Suprapubic skin (tissue), 4 donors: ENCODE measurements around the gene PAGR1. TPM values are rescaled to one million over a fixed set of nuclear protein-coding genes. Genes with fewer than 3 reads are reported as not detected.

ENCODE experiments used
- DNase-seq, 2 donors: peaks; one replicate each; pipeline ENCODE4 v3.0.0-alpha.2; 2019; ENCODE audit warnings: low spot score in 2 of 2
- H3K27ac ChIP-seq: fragments of 200-600 bp; sonication (generic); one replicate; pipeline ENCODE4 v1.5.1; 2019
- H3K27me3 ChIP-seq: fragments of 200-600 bp; sonication (generic); one replicate; pipeline ENCODE4 v1.5.1; 2019
- H3K36me3 ChIP-seq: fragments of 200-600 bp; sonication (generic); one replicate; pipeline ENCODE4 v1.5.1; 2019
- H3K4me1 ChIP-seq: fragments of 200-600 bp; sonication (generic); one replicate; pipeline ENCODE4 v1.5.1; 2019
- H3K4me3 ChIP-seq: fragments of 200-600 bp; sonication (generic); one replicate; pipeline ENCODE4 v1.5.1; 2019; ENCODE audit warnings: mild to moderate bottlenecking
- H3K9me3 ChIP-seq: fragments of 200-600 bp; sonication (generic); one replicate; pipeline ENCODE4 v1.5.1; 2019
- CTCF ChIP-seq, 2 donors: fragments of 200-600 bp in 1 of 2; fragments of 450-650 bp in 1 of 2; sonication (generic) in 1 of 2; IDR thresholded peaks; one replicate each; pipeline ENCODE4 v1.5.1; 2016 to 2019; ENCODE audit warnings: antibody characterized with exemption in 2 of 2, mild to moderate bottlenecking in 1 of 2, moderate library complexity in 1 of 2
- EP300 ChIP-seq: sonication (generic); formaldehyde crosslinking; IDR thresholded peaks from one replicate; pipeline ENCODE4 v1.6.1; 2017; ENCODE audit warnings: antibody characterized with exemption
- POLR2A ChIP-seq, 2 donors: fragments of 450-650 bp; IDR thresholded peaks; one replicate each; pipeline ENCODE4 v1.6.1; 2017; ENCODE audit warnings: antibody characterized with exemption in 2 of 2, mild to moderate bottlenecking in 2 of 2, moderate library complexity in 2 of 2
- POLR2AphosphoS5 ChIP-seq, 3 donors: sonication (generic); formaldehyde crosslinking; IDR thresholded peaks; one replicate each; pipeline ENCODE4 v1.6.1; 2017; ENCODE audit warnings: antibody characterized with exemption in 3 of 3
- WGBS: methylation state at CpG from one replicate; pipeline ENCODE4 v1.1.5; 2018; 5-methylcytosine and 5-hydroxymethylcytosine counted together
- total RNA-seq, 4 donors: library from RNA; depleted of rRNA; stranded (reverse); fragments of >200 nt; gene quantifications; one replicate each; pipeline ENCODE4 v1.1.0, GENCODE V29; 2016

Gene PAGR1
- total RNA-seq, 4 donors from 2014 or later, result 23.3 to 35.2 (median 23.8) TPM

GRCh38 chr16:29814592-29814991, 1.4 kb upstream of the PAGR1 start:
- TF ChIP-seq CTCF (IDR thresholded peaks at IDR 0.05), result no peak
- no peak for TF ChIP-seq POLR2A (IDR thresholded peaks at IDR 0.05)
- TF ChIP-seq POLR2AphosphoS5 (IDR thresholded peaks at IDR 0.05), result no peak
- TF ChIP-seq EP300, result no peak
- WGBS, result 93% methylated on average over 5 of the region's 5 CpGs
- Histone ChIP-seq H3K27ac (no peak overlapping the region), H3K36me3 (peaks cover 18% of the 10 kb centered on the region), H3K9me3 (no peaks in the 10 kb centered on the region), H3K4me1 (peaks cover 81% of the 10 kb centered on the region), H3K27me3 (no peaks in the 10 kb centered on the region), H3K4me3 (no peak overlapping the region)
- no peak for DNase-seq

GRCh38 chr16:29815032-29815721, 775 bp upstream of the PAGR1 start:
- peak overlapping the region; percentile 76 for H3K4me3 ChIP-seq
- peak overlapping the region; percentile 57 for H3K27ac ChIP-seq
- peaks cover 14% of the 10 kb centered on the region for H3K36me3 ChIP-seq
- DNase-seq, result peak in 1 of 2 donors; percentile 83
- peaks cover 81% of the 10 kb centered on the region for H3K4me1 ChIP-seq
- H3K27me3 ChIP-seq, result no peaks in the 10 kb centered on the region
- no peaks in the 10 kb centered on the region for H3K9me3 ChIP-seq
- WGBS, result 3% methylated on average over 37 of the region's 39 CpGs
- TF ChIP-seq CTCF (IDR thresholded peaks at IDR 0.05) (no peak), POLR2A (IDR thresholded peaks at IDR 0.05) (no peak), POLR2AphosphoS5 (IDR thresholded peaks at IDR 0.05) (no peak), EP300 (no peak)

GRCh38 chr16:29816694-29817441, 916 bp downstream of the PAGR1 start:
- TF ChIP-seq POLR2AphosphoS5 (IDR thresholded peaks at IDR 0.05) (no peak), CTCF (IDR thresholded peaks at IDR 0.05) (no peak)

GRCh38 chr16:29818082-29818481, 2.1 kb downstream of the PAGR1 start:
- H3K9me3 ChIP-seq, result no peaks in the 10 kb centered on the region
- H3K36me3 ChIP-seq, result peaks cover 12% of the 10 kb centered on the region
- TF ChIP-seq EP300 (no peak), POLR2A (IDR thresholded peaks at IDR 0.05) (no peak), CTCF (IDR thresholded peaks at IDR 0.05) (no peak), POLR2AphosphoS5 (IDR thresholded peaks at IDR 0.05) (no peak)
- no peak overlapping the region for H3K4me3 ChIP-seq
- H3K27me3 ChIP-seq, result no peaks in the 10 kb centered on the region
- H3K4me1 ChIP-seq, result peaks cover 76% of the 10 kb centered on the region
- WGBS, result 55% methylated on average over 4 of the region's 4 CpGs
- H3K27ac ChIP-seq, result no peak overlapping the region
- DNase-seq, result no peak

More at GRCh38 chr16:29816694-29817441, 916 bp downstream of the PAGR1 start:
- Histone ChIP-seq H3K4me1 (peaks cover 77% of the 10 kb centered on the region), H3K36me3 (peaks cover 12% of the 10 kb centered on the region), H3K27me3 (no peaks in the 10 kb centered on the region), H3K27ac (peak overlapping the region; percentile 80), H3K4me3 (peak overlapping the region; percentile 76), H3K9me3 (no peaks in the 10 kb centered on the region)
- 4% methylated on average over 26 of the region's 37 CpGs for WGBS
- DNase-seq, result peak in 1 of 2 donors; percentile 86

GRCh38 chr16:29819506-29819905, 3.6 kb downstream of the PAGR1 start:
- Histone ChIP-seq H3K27ac (no peak overlapping the region), H3K4me3 (no peak overlapping the region), H3K9me3 (no peaks in the 10 kb centered on the region), H3K36me3 (peaks cover 12% of the 10 kb centered on the region), H3K27me3 (no peaks in the 10 kb centered on the region), H3K4me1 (peaks cover 80% of the 10 kb centered on the region)
- TF ChIP-seq POLR2A (IDR thresholded peaks at IDR 0.05) (no peak), EP300 (no peak), CTCF (IDR thresholded peaks at IDR 0.05) (no peak), POLR2AphosphoS5 (IDR thresholded peaks at IDR 0.05) (no peak)
- no peak for DNase-seq
- 50% methylated on average over 9 of the region's 15 CpGs for WGBS
